GM12878 (cell line): ENCODE results near the gene TMEM88. TPM values are rescaled to one million over a fixed set of nuclear protein-coding genes. Genes with fewer than 3 reads are reported as not detected.

Experiments
- ATAC-seq: fragments of 200-7000 bp; cut with Tn5 transposase; 3 replicates; pipeline ENCODE4 v1.9.1; 2020; ENCODE audit warnings: mild to moderate bottlenecking, moderate library complexity
- BruUV-seq: library from RNA; stranded (reverse); fragments of 400-500 nt; replicated peaks from 2 replicates; lab custom pipeline; 2021; lab: Mats Ljungman, UMichigan
- CTCF ChIA-PET: fragments of 300-600 bp; sonication (Branson Sonifier 250); formaldehyde crosslinking; extraction: SDS; loops from one replicate; lab custom pipeline; 2021; ENCODE audit warnings: inconsistent platforms; lab: Yijun Ruan, JAX
- POLR2A ChIA-PET: fragments of 350-600 bp; formaldehyde crosslinking; extraction: SDS; loops from one replicate; lab custom pipeline; 2021; ENCODE audit warnings: inconsistent platforms; lab: Charles Lee
- RAD21 ChIA-PET: fragments of 300-600 bp; sonication (Branson Sonifier 250); formaldehyde crosslinking; loops from one replicate; lab custom pipeline; 2023; ENCODE audit warnings: antibody characterized with exemption; ENCODE audit not compliant: unreplicated experiment; lab: Charles Lee
- SMC1A ChIA-PET: fragments of 300-600 bp; sonication (Branson Sonifier 250); formaldehyde crosslinking; loops from one replicate; lab custom pipeline; 2023; ENCODE audit not compliant: unreplicated experiment, uncharacterized antibody; lab: Charles Lee
- DNase-seq: peaks from one replicate; pipeline ENCODE4 v3.0.0-alpha.2; 2011; ENCODE audit warnings: low read depth, low spot score
- FAIRE-seq: peaks from 3 replicates; lab custom pipeline; 2011; peaks lifted over from hg19 to GRCh38; lab: Jason Lieb, UNC
- H2AFZ ChIP-seq: 2 replicates; pipeline ENCODE4 v1.6.0; 2011; ENCODE audit warnings: low read depth, low read length, control low read depth; ENCODE audit not compliant: control insufficient read depth
- H3K27ac ChIP-seq: 2 replicates; pipeline ENCODE4 v1.5.1; 2011; ENCODE audit warnings: control low read depth; ENCODE audit not compliant: control insufficient read depth, insufficient read depth
- H3K27me3 ChIP-seq, 2 experiments: replicated peaks in 1 of 2; 2 replicates each; pipeline versions ENCODE4 v1.6.0 to v1.6.1; 2011; ENCODE audit warnings: low read length in 1 of 2; ENCODE audit not compliant: control insufficient read depth in 2 of 2, insufficient read depth in 2 of 2
- H3K36me3 ChIP-seq, 2 experiments: 2 replicates each; pipeline ENCODE4 v1.5.1; 2011; ENCODE audit warnings: low read length in 1 of 2; ENCODE audit not compliant: control insufficient read depth in 2 of 2, insufficient read depth in 2 of 2
- H3K4me1 ChIP-seq: 2 replicates; pipeline ENCODE4 v1.6.1; 2011; ENCODE audit warnings: mild to moderate bottlenecking, low read length, moderate library complexity, mixed read lengths; ENCODE audit not compliant: control insufficient read depth, insufficient read depth
- H3K4me2 ChIP-seq: 2 replicates; pipeline ENCODE4 v1.6.0; 2011; ENCODE audit warnings: control low read depth; ENCODE audit not compliant: control insufficient read depth, insufficient read depth
- H3K4me3 ChIP-seq: fragments of 200-600 bp; sonication (generic); 2 replicates; pipeline ENCODE4 v1.5.1; 2016
- H3K79me2 ChIP-seq: 2 replicates; pipeline ENCODE4 v1.6.0; 2011; ENCODE audit warnings: low read length; ENCODE audit not compliant: control insufficient read depth, insufficient read depth
- H3K9ac ChIP-seq: 2 replicates; pipeline ENCODE4 v1.8.0; 2011; ENCODE audit warnings: low read length, control low read depth, mixed read lengths; ENCODE audit not compliant: control insufficient read depth, insufficient read depth
- H3K9me3 ChIP-seq: replicated peaks from 3 replicates; pipeline ENCODE4 v1.5.1; 2011; ENCODE audit warnings: mild to moderate bottlenecking, low read length; ENCODE audit not compliant: control insufficient read depth, insufficient read depth
- H4K20me1 ChIP-seq: 2 replicates; pipeline ENCODE4 v1.6.0; 2011; ENCODE audit not compliant: control insufficient read depth, insufficient read depth
- CREB1 ChIP-seq: IDR thresholded peaks from 2 replicates; pipeline ENCODE4 v1.6.1; 2012; ENCODE audit warnings: low read depth, mild to moderate bottlenecking, inconsistent platforms
- MYB ChIP-seq: fragments of 150-350 bp; IDR thresholded peaks from 2 replicates; pipeline ENCODE4 v1.6.1; 2014; ENCODE audit warnings: mild to moderate bottlenecking, low read depth, low read length, borderline replicate concordance
- NFIC ChIP-seq: IDR thresholded peaks from 2 replicates; pipeline ENCODE4 v1.6.1; 2012; ENCODE audit warnings: low read depth, mild to moderate bottlenecking, inconsistent platforms, low read length, moderate library complexity
- POU2F2 ChIP-seq: IDR thresholded peaks from 3 replicates; pipeline ENCODE4 v1.6.1; 2011; ENCODE audit warnings: low read depth, mild to moderate bottlenecking, low read length, borderline replicate concordance
- STAT3 ChIP-seq: IDR thresholded peaks from 2 replicates; pipeline ENCODE4 v1.6.1; 2011; ENCODE audit warnings: low read depth, low read length, improper control_type of control experiment
- YBX1 ChIP-seq: fragments of 450-650 bp; IDR thresholded peaks from 2 replicates; pipeline ENCODE4 v1.6.1; 2016; ENCODE audit warnings: antibody characterized with exemption
- ZNF274 ChIP-seq: IDR thresholded peaks from one replicate; pipeline ENCODE4 v1.8.0; 2011; ENCODE audit not compliant: insufficient read length, insufficient read depth
- WGBS: methylation state at CpG from one replicate; pipeline ENCODE4 v1.1.6; 2016; ENCODE audit warnings: low lambda C conversion rate; ENCODE audit not compliant: insufficient replicate concordance, insufficient coverage; ENCODE audit errors: missing lambda C conversion rate; 5-methylcytosine and 5-hydroxymethylcytosine counted together
- in situ Hi-C: fragments of 300-500 bp; cut with MboI; formaldehyde crosslinking; loops from 9 replicates; pipeline ENCODE4 v1.14.3; 2018; ENCODE audit warnings: mixed read lengths
- intact Hi-C: fragments of 100-400 bp; cut with micrococcal nuclease; formaldehyde crosslinking; loops from one replicate; pipeline ENCODE4 v1.14.2; 2022; ENCODE audit not compliant: unreplicated experiment
- polyA plus RNA-seq, 11 experiments: library from polyadenylated mRNA; depleted of rRNA in 4 of 11; unstranded in 6 of 11; stranded (reverse) in 5 of 11; fragments of >200 nt; fragmentation: Nextera tagmentation in 4 of 11; fragmentation: Illumina TruSeq in 1 of 11; extraction: Ambion mirVana in 4 of 11; extraction: Trizol in 1 of 11; gene quantifications; 1 replicate in 1 of 11; 2 replicates in 10 of 11; pipeline versions ENCODE4 v1.2.1 to v1.2.3, GENCODE V29; 2011 to 2016; ENCODE audit warnings: inconsistent platforms in 2 of 11, missing spikeins in 2 of 11, low read depth in 1 of 11
- total RNA-seq, 4 experiments: library from RNA; depleted of rRNA in 3 of 4; stranded (reverse); fragments of >200 nt in 3 of 4; fragmentation: Illumina TruSeq in 1 of 4; extraction: Trizol in 1 of 4; gene quantifications; 2 replicates each; pipeline versions ENCODE4 v1.2.1 to v1.2.3, GENCODE V29; 2013 to 2021
- TF ChIP-seq, protein P1 (sequence below): fragments of 450-650 bp; IDR thresholded peaks from 2 replicates; pipeline ENCODE4 v1.6.1; 2018; ENCODE audit warnings: mild to moderate bottlenecking, low read depth, moderate library complexity; ENCODE audit not compliant: partially characterized antibody

Gene TMEM88
- total and polyA plus RNA-seq, 10 of the 15 experiments (the other 5 are each of a cell fraction or from before 2014, with no cell fraction given) = 0.21 to 2.2 (median 0.62) TPM; not detected in 5

DNA sequence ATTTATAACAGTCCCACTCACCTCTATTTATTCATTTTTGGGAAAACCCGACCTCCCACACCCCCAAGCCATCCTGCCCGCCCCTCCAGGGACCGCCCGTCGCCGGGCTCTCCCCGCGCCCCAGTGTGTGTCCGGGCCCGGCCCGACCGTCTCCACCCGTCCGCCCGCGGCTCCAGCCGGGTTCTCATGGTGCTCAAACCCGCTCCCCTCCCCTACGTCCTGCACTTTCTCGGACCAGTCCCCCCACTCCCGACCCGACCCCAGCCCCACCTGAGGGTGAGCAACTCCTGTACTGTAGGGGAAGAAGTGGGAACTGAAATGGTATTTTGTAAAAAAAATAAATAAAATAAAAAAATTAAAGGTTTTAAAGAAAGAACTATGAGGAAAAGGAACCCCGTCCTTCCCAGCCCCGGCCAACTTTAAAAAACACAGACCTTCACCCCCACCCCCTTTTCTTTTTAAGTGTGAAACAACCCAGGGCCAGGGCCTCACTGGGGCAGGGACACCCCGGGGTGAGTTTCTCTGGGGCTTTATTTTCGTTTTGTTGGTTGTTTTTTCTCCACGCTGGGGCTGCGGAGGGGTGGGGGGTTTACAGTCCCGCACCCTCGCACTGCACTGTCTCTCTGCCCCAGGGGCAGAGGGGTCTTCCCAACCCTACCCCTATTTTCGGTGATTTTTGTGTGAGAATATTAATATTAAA lies 638 bp upstream of the TMEM88 start:
- TF ChIP-seq YBX1 = no peak
- no peak for TF ChIP-seq CREB1
- TF ChIP-seq ZNF274 = no peak
- TF ChIP-seq, protein P1, sequence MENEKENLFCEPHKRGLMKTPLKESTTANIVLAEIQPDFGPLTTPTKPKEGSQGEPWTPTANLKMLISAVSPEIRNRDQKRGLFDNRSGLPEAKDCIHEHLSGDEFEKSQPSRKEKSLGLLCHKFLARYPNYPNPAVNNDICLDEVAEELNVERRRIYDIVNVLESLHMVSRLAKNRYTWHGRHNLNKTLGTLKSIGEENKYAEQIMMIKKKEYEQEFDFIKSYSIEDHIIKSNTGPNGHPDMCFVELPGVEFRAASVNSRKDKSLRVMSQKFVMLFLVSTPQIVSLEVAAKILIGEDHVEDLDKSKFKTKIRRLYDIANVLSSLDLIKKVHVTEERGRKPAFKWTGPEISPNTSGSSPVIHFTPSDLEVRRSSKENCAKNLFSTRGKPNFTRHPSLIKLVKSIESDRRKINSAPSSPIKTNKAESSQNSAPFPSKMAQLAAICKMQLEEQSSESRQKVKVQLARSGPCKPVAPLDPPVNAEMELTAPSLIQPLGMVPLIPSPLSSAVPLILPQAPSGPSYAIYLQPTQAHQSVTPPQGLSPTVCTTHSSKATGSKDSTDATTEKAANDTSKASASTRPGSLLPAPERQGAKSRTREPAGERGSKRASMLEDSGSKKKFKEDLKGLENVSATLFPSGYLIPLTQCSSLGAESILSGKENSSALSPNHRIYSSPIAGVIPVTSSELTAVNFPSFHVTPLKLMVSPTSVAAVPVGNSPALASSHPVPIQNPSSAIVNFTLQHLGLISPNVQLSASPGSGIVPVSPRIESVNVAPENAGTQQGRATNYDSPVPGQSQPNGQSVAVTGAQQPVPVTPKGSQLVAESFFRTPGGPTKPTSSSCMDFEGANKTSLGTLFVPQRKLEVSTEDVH = no peak
- TF ChIP-seq NFIC = no peak
- no peak for TF ChIP-seq STAT3
- TF ChIP-seq POU2F2 = no peak
- TF ChIP-seq MYB = no peak
- ChIA-PET CTCF (no interaction called here), RAD21 (no interaction called here), SMC1A (no interaction called here), POLR2A (no interaction called here)
- H3K36me3 ChIP-seq = peaks cover 12 to 14% of the 10 kb centered on the region in 2 experiments; a peak in 3 of 4 replicates
- ATAC-seq (no peak), DNase-seq (no peak), FAIRE-seq (no peak)
- no peaks in the 10 kb centered on the region; the same call in 1 of the 2 replicates for H4K20me1 ChIP-seq
- H3K27ac ChIP-seq = no peak overlapping the region
- no peaks in the 10 kb centered on the region for H3K27me3 ChIP-seq
- no peak overlapping the region for H3K4me2 ChIP-seq
- no peak overlapping the region for H2AFZ ChIP-seq
- intact Hi-C loops = no loop called here
- WGBS = 46% methylated on average over 21 of the region's 31 CpGs
- peaks cover 17% of the 10 kb centered on the region for H3K79me2 ChIP-seq
- H3K4me3 ChIP-seq = no peak overlapping the region
- in situ Hi-C loops = no loop called here
- no peak overlapping the region for H3K9ac ChIP-seq
- H3K4me1 ChIP-seq = peaks cover 30% of the 10 kb centered on the region
- TSS peak; percentile 25 for BruUV-seq
- no peaks in the 10 kb centered on the region for H3K9me3 ChIP-seq
